Measurements from ENCODE around the gene ZBTB39.

- TF ChIP-seq JUND (IDR thresholded peaks at IDR 0.05) (no peak), RAD21 (IDR thresholded peaks at IDR 0.05) (peak; percentile 98 to 99), CTCF (IDR thresholded peaks at IDR 0.05; ENCODE audit: low read depth, low read length, missing input control) (peak; percentile 97), EGR1 (IDR thresholded peaks at IDR 0.05; ENCODE audit: low read depth in 2 of 2) (no peak), GABPA (IDR thresholded peaks at IDR 0.05 in 1 of 2, conservative IDR thresholded peaks at IDR 0.05 in 1 of 2) (peak; percentile 1 to 37), TAF1 (conservative IDR thresholded peaks at IDR 0.05) (no peak), REST (IDR thresholded peaks at IDR 0.05) (no peak), YY1 (IDR thresholded peaks at IDR 0.05) (peak; percentile 23)
Observed at GRCh38 chr12:56987551-56988053, 18.7 kb downstream of the ZBTB39 start.
